Mesenchymal stem cell (in vitro differentiated cells and primary cell): ENCODE results near the gene HNMT.
"Not testable (repeated sequence)": the region's sequence is repeated elsewhere in the genome, so short reads cannot be mapped to it uniquely, and the experiment has no call there.

Experiments
- DNase-seq: peaks from one replicate; pipeline ENCODE4 v3.0.0-alpha.2; 2013
- H2AFZ ChIP-seq: one replicate; pipeline ENCODE4 v1.6.1; 2013; ENCODE audit warnings: low read depth, mild to moderate bottlenecking, control low read depth, inconsistent platforms, low read length, moderate library complexity
- H2AK5ac ChIP-seq: 2 replicates; pipeline ENCODE4 v1.6.1; 2013; ENCODE audit warnings: low read length, moderate library complexity, mild to moderate bottlenecking, inconsistent platforms; ENCODE audit not compliant: severe bottlenecking
- H2BK120ac ChIP-seq: one replicate; pipeline ENCODE4 v1.6.1; 2013; ENCODE audit warnings: low read depth, mild to moderate bottlenecking, inconsistent platforms, low read length, moderate library complexity
- H2BK12ac ChIP-seq, 2 experiments: one replicate each; pipeline ENCODE4 v1.6.1; 2013; ENCODE audit warnings: inconsistent platforms in 2 of 2, low read length in 2 of 2, mild to moderate bottlenecking in 2 of 2, moderate library complexity in 2 of 2, control low read depth in 1 of 2
- H2BK15ac ChIP-seq: one replicate; pipeline ENCODE4 v1.6.1; 2013; ENCODE audit warnings: mild to moderate bottlenecking, low read depth, inconsistent platforms; ENCODE audit not compliant: poor library complexity, severe bottlenecking
- H2BK5ac ChIP-seq: 2 replicates; pipeline ENCODE4 v1.6.1; 2013; ENCODE audit warnings: low read depth, mild to moderate bottlenecking, low read length, control low read depth, inconsistent platforms; ENCODE audit not compliant: poor library complexity, severe bottlenecking
- H3K14ac ChIP-seq, 2 experiments: one replicate each; pipeline ENCODE4 v1.6.1; 2013; ENCODE audit warnings: inconsistent platforms in 2 of 2, low read length in 2 of 2, control low read depth in 1 of 2, mild to moderate bottlenecking in 1 of 2, moderate library complexity in 1 of 2
- H3K18ac ChIP-seq, 2 experiments: one replicate each; pipeline ENCODE4 v1.6.1; 2013; ENCODE audit warnings: inconsistent platforms in 2 of 2, low read length in 2 of 2, control low read depth in 1 of 2, low read depth in 1 of 2, mild to moderate bottlenecking in 1 of 2
- H3K23ac ChIP-seq, 2 experiments: one replicate each; pipeline ENCODE4 v1.6.1; 2013; ENCODE audit warnings: inconsistent platforms in 2 of 2, low read length in 2 of 2, mild to moderate bottlenecking in 2 of 2, moderate library complexity in 2 of 2, control low read depth in 1 of 2
- H3K27ac ChIP-seq: 2 replicates; pipeline ENCODE4 v1.5.1; 2013; ENCODE audit warnings: mild to moderate bottlenecking, moderate library complexity, low read length, control low read depth, inconsistent platforms; ENCODE audit not compliant: poor library complexity, severe bottlenecking
- H3K27me3 ChIP-seq, 2 experiments: 2 replicates each; pipeline versions ENCODE4 v1.6.1 to v1.7.0; 2013; ENCODE audit warnings: low read length in 2 of 2, mild to moderate bottlenecking in 2 of 2, moderate library complexity in 2 of 2, control low read depth in 1 of 2, inconsistent platforms in 1 of 2; ENCODE audit not compliant: control insufficient read depth in 1 of 2, insufficient read depth in 1 of 2
- H3K36me3 ChIP-seq, 2 experiments: 2 replicates each; pipeline versions ENCODE4 v1.6.1 to v1.7.0; 2013; ENCODE audit warnings: low read length in 2 of 2, control low read depth in 1 of 2, inconsistent platforms in 1 of 2, low read depth in 1 of 2, mild to moderate bottlenecking in 1 of 2; ENCODE audit not compliant: insufficient read depth in 2 of 2, control insufficient read depth in 1 of 2
- H3K4ac ChIP-seq, 2 experiments: one replicate each; pipeline ENCODE4 v1.6.1; 2013; ENCODE audit warnings: inconsistent platforms in 2 of 2, low read length in 2 of 2, mild to moderate bottlenecking in 2 of 2, moderate library complexity in 2 of 2, control low read depth in 1 of 2, low read depth in 1 of 2
- H3K4me1 ChIP-seq: 2 replicates; pipeline ENCODE4 v1.6.1; 2013; ENCODE audit warnings: low read depth, low read length, control low read depth; ENCODE audit not compliant: control insufficient read depth, insufficient read depth
- H3K4me2 ChIP-seq: 2 replicates; pipeline ENCODE4 v1.6.1; 2013; ENCODE audit warnings: low read length, mild to moderate bottlenecking, inconsistent platforms; ENCODE audit not compliant: poor library complexity, severe bottlenecking
- H3K4me3 ChIP-seq, 2 experiments: 2 replicates each; pipeline versions ENCODE4 v1.5.1 to v1.7.0; 2013; ENCODE audit warnings: low read length in 2 of 2, mild to moderate bottlenecking in 2 of 2, control low read depth in 1 of 2, low read depth in 1 of 2; ENCODE audit not compliant: insufficient read depth in 1 of 2
- H3K79me1 ChIP-seq: replicated peaks from 2 replicates; pipeline ENCODE4 v1.6.1; 2013; ENCODE audit warnings: mild to moderate bottlenecking, control low read depth, low read length, inconsistent platforms; ENCODE audit not compliant: poor library complexity, severe bottlenecking
- H3K9ac ChIP-seq: 2 replicates; pipeline ENCODE4 v1.7.0; 2013; ENCODE audit warnings: mild to moderate bottlenecking, low read length, moderate library complexity
- H3K9me3 ChIP-seq: 2 replicates; pipeline ENCODE4 v1.7.0; 2013; ENCODE audit warnings: mild to moderate bottlenecking, low read length; ENCODE audit not compliant: control insufficient read depth
- H4K8ac ChIP-seq: one replicate; pipeline ENCODE4 v1.6.1; 2013; ENCODE audit warnings: inconsistent platforms, mild to moderate bottlenecking, low read length, moderate library complexity
- H4K91ac ChIP-seq: one replicate; pipeline ENCODE4 v1.6.1; 2013; ENCODE audit warnings: mild to moderate bottlenecking, low read length, inconsistent platforms
- WGBS: methylation state at CpG from one replicate; pipeline ENCODE4 v1.1.7; 2013; ENCODE audit warnings: mixed read lengths; 5-methylcytosine and 5-hydroxymethylcytosine counted together

HNMT gene

DNA sequence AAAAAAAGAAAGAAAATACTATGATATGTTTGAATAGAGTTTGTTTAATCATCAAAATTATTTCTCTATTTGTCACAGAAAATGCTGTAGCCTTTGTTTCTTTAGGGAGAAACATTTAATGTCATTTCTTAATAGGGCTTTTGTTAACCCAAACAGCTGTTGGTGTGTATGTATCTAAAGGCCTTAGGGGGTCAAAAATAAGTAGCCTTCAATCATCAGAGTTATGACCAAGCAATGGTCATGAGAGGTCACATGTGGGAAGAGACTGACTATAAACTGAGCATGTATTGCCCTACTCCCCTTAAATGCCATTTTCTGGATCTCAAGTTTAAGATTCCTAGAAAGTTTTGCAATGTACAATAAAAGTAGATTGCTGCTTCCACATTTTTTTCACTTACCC is 22.7 kb downstream of the HNMT start:
- H3K4me2 ChIP-seq: no peak overlapping the region
- no peak for DNase-seq
- no peak overlapping the region for H2BK5ac ChIP-seq
- no peak overlapping the region for H3K4ac ChIP-seq
- peaks cover 5% of the 10 kb centered on the region for H3K79me1 ChIP-seq
- H2BK120ac ChIP-seq: no peak overlapping the region
- H3K14ac ChIP-seq: no peak overlapping the region
- no peak overlapping the region for H2BK15ac ChIP-seq
- no peaks in the 10 kb centered on the region for H3K4me1 ChIP-seq
- no peak overlapping the region for H3K27ac ChIP-seq
- H4K8ac ChIP-seq: no peak overlapping the region
- H3K23ac ChIP-seq: no peak overlapping the region
- H2BK12ac ChIP-seq: no peak overlapping the region
- no peak overlapping the region for H3K9ac ChIP-seq
- H3K27me3 ChIP-seq: no peaks in the 10 kb centered on the region
- peaks cover 3 to 37% of the 10 kb centered on the region in 2 experiments for H3K36me3 ChIP-seq
- no peak overlapping the region for H2AFZ ChIP-seq
- H2AK5ac ChIP-seq: no peak overlapping the region
- H4K91ac ChIP-seq: no peak overlapping the region
- peaks cover 13% of the 10 kb centered on the region for H3K9me3 ChIP-seq
- no peak overlapping the region for H3K4me3 ChIP-seq
- no peak overlapping the region for H3K18ac ChIP-seq

- H3K9me3 ChIP-seq: peaks cover 34% of the 10 kb centered on the region
- H3K4me2 ChIP-seq: no peak overlapping the region
- DNase-seq: no peak
- H2AK5ac ChIP-seq: no peak overlapping the region
- H2AFZ ChIP-seq: no peak overlapping the region
- no peaks in the 10 kb centered on the region for H3K27me3 ChIP-seq
- no peaks in the 10 kb centered on the region for H3K4me1 ChIP-seq
- H3K14ac ChIP-seq: no peak overlapping the region
- no peak overlapping the region for H4K8ac ChIP-seq
- no peak overlapping the region for H2BK120ac ChIP-seq
- peaks cover 5% of the 10 kb centered on the region for H3K79me1 ChIP-seq
- no peak overlapping the region for H3K4me3 ChIP-seq
- H2BK12ac ChIP-seq: no peak overlapping the region
- H2BK15ac ChIP-seq: no peak overlapping the region
- no peak overlapping the region for H3K18ac ChIP-seq
- H3K36me3 ChIP-seq: peaks cover 10 to 31% of the 10 kb centered on the region in 2 experiments
- H3K9ac ChIP-seq: no peak overlapping the region
- H2BK5ac ChIP-seq: no peak overlapping the region
- no peak overlapping the region for H4K91ac ChIP-seq
- H3K27ac ChIP-seq: no peak overlapping the region
- no peak overlapping the region for H3K4ac ChIP-seq
- no peak overlapping the region for H3K23ac ChIP-seq
Measured at GRCh38 chr2:137991078-137991477, 26.8 kb downstream of the HNMT start.

DNA sequence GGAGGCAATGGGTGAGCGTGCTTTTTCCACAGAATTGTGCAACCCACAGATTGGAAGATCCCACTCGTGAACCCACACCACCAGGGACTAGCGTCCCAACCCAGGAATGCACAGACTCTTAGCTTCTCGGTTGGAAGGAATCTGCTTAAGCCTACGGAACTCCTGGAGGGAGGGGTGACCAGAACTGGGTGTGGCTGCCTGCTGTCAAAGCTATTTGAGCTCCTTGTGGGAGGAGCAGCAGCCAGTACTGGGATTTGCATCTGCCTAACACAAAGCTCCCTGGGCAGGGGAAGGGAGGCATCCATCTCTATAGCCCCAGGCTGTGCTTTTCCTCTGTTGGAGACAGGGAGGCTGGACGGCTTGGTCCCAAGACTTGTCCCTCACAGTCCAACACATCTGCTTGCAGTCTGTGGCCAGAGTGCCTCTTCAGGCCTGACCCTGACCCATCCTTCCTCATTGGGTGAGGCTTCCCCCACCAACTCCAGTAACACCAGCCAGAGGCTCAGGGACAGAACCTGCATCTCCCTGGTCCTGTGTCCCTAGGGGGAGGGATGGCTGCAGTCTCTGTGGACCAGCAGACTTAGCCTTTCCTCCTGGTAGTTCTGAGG is 27.9 kb downstream of the HNMT start:
- Histone ChIP-seq H2BK5ac (no peak overlapping the region), H3K4me1 (no peaks in the 10 kb centered on the region), H3K23ac (no peak overlapping the region), H3K27ac (no peak overlapping the region), H3K4ac (no peak overlapping the region), H2BK120ac (no peak overlapping the region), H3K18ac (no peak overlapping the region), H3K4me2 (no peak overlapping the region), H3K27me3 (no peaks in the 10 kb centered on the region), H3K79me1 (peaks cover 4% of the 10 kb centered on the region), H4K8ac (no peak overlapping the region), H3K9me3 (peaks cover 34% of the 10 kb centered on the region), H4K91ac (no peak overlapping the region), H3K36me3 (peaks cover 10 to 31% of the 10 kb centered on the region in 2 experiments), H2AFZ (no peak overlapping the region), H3K9ac (no peak overlapping the region), H3K14ac (no peak overlapping the region), H2BK12ac (no peak overlapping the region), H2AK5ac (no peak overlapping the region), H2BK15ac (no peak overlapping the region), H3K4me3 (no peak overlapping the region)
- 96% methylated on average over 6 of the region's 6 CpGs for WGBS
- DNase-seq: no peak

DNA sequence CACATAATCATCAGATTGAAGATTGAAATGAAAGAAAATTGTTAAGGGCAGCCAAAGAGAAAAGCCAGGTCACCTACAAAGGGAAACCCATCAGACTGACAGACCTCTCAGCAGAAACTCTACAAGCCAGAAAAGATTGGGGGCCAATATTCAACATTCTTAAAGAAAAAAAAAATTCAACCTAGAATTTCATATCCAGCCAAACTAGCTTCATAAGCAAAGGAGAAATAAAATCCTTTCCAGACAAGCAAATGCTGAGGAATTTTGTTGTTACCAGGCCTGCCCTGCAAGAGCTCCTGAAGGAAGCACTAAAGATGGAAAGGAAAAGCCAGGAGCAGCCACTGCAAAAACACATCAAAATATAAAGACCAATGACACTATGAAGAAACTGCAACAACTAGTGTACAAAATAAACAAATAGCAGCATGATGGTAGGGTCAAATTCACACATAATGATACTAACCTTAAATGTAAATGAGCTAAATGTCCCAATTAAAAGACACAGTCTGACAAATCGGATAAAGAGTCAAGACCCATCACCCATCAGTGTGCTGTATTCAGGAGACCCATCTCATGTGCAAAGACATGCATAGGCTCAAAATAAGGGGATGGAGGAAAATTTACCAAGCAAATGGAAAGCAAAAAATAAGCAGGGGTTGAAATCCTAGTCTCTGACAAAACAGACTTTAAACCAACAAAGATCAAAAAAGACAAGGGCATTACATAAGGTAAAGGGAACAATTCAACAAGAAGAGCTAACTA is 29.6 kb downstream of the HNMT start:
- not testable (repeated sequence) for H4K8ac ChIP-seq, H2BK15ac ChIP-seq, H2BK5ac ChIP-seq, H2BK12ac ChIP-seq, H3K4me1 ChIP-seq, DNase-seq, H3K9ac ChIP-seq, H3K14ac ChIP-seq, H3K27me3 ChIP-seq, H2AK5ac ChIP-seq, H3K4ac ChIP-seq, H3K4me2 ChIP-seq, H3K27ac ChIP-seq, H4K91ac ChIP-seq, H3K79me1 ChIP-seq, H2AFZ ChIP-seq, H3K4me3 ChIP-seq, H2BK120ac ChIP-seq, H3K18ac ChIP-seq, H3K23ac ChIP-seq
- WGBS: 100% methylated on average over 1 of the region's 1 CpG
- peaks cover 10 to 30% of the 10 kb centered on the region in 2 experiments for H3K36me3 ChIP-seq
- H3K9me3 ChIP-seq: peaks cover 34% of the 10 kb centered on the region
